Erythroblast (primary cell): Measurements from ENCODE around the gene FREM3.

Source experiments
- GATA1 ChIP-seq: IDR thresholded peaks from 2 replicates; pipeline ENCODE4 v1.6.1; 2011; ENCODE audit warnings: low read depth, mild to moderate bottlenecking, control low read depth, low read length, moderate library complexity
- POLR2A ChIP-seq: IDR thresholded peaks from 2 replicates; pipeline ENCODE4 v1.6.1; 2011; ENCODE audit warnings: mild to moderate bottlenecking, low read length

DNA sequence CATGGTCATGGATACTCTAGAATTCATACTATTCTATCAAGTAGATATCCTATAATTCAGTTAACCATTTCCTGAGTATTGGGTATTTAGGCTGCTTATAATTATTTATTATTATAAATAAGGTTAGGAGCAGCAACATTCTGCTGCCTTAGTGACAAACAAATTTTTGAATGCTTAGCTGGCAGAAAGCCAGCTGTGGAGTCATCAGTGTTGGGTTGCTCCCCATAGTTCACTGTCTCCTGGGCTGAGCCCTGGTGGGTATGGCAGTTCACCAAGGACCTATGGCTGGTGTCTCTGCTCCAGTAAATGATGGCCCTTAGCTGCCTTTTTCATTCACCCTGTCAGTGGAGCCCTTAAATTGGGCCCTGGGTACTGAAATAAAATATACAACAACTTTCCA lies 125.1 kb downstream of the FREM3 start:
- no peak for TF ChIP-seq POLR2A
- TF ChIP-seq GATA1: no peak
